GM19238 (cell line): ENCODE data around the gene TRAPPC5.

Experiments
- DNase-seq: peaks from one replicate; pipeline ENCODE4 v3.0.0; 2011; ENCODE audit warnings: low spot score; ENCODE audit not compliant: insufficient read length

The TRAPPC5 gene

DNA sequence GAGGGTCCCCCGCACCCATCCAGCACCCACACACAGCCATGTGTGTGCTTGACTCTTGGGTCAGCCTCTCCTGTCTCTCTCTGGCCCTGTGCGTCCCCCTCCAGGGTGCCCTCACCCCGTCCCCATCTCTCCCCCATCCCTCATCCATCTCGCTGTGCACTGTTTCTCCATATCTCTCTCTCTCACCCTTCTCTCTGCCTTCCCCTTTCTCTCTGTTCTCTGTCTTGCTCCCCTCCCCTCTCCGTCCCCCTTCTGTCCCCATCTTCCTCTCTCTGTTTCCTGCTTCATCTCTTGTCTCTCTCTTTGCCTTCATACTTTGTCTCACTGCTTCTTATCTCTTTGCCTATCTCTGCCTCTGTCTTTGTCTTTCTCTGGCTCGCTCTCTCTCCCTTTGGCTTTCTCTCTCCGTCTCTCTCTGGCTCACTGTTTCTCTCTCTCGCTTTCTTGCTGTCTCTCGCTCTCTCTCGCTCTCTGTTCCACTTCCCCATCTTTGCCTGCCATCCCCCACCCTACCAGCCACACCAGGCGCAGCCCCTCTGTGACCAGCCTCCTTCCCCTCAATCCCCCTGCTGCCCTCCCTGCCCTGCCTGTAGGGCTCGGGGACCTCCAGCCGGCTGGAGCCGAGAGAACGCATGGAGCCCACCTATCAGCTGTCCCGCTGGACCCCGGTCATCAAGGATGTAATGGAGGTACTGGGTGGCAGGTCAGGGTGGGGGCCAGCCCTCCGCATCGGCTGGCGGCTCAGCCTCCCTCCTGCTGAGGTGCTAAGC, 34.8 kb upstream of the TRAPPC5 start:
- DNase-seq, result no peak

DNA sequence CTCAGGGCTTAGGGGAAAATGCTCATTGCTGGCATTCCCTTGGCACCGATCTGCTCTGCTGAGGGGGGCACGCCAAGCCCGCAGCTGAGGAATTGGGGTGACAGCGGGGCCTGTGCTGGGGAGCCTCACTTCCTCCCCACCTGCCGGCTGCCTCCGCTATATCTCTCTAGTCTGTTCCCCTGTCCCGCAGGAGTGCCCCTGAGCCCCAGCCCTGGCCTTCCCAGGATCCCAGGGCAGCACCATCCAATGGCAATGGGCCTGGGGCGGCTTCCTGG, 34.3 kb upstream of the TRAPPC5 start:
- no peak for DNase-seq

DNA sequence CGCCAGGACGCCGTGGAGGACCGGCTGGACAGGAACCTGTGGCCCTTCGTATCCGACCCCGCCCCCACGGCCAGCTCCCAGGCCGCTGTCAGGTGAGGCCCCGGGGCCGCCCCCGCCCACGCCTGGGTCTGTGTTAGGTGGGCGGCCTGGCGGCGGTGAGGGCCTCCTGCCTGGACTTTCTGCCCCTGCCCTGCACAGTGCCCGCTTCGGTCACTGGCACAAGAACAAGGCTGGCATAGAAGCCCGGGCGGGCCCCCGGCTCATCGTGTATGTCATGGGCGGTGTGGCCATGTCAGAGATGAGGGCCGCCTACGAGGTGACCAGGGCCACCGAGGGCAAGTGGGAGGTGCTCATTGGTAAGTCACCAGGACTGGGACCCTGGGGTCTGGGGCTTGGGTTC, 33.5 kb upstream of the TRAPPC5 start:
- DNase-seq, result no peak

DNA sequence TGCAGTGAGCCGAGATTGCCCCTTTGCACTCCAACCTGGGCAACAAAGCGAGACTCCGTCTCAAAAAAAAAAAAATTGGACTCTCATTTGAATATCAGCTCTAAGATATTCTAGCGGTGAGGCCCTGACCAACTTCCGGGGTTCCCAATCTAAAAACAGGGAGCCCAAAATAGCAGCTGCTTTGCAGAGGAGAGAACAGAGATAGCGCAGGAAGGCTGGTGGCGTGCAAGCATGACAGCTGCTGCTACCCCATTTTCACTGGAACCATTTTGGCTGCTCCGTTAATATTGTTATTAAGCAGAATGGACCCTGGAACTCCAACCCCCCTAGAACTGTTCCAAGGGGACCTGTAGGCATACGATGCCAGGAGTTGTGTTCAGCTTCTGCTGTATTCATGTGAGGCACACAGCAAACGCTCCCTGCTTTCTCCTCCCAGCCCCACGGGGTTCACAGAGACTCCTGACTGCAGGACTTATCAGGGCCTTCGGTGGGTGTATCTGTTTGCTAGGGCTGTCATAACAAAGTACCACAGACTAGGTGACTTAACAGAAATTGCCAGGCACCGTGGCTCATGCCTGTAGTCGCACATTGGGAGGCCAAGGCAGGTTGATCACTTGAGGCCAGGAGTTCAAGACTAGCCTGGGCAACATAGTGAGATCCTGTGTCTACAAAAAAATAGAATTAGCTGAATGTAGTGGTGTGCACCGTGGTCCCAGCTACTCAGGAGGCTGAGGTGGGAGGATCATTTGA, 32.2 kb upstream of the TRAPPC5 start:
- no peak for DNase-seq

DNA sequence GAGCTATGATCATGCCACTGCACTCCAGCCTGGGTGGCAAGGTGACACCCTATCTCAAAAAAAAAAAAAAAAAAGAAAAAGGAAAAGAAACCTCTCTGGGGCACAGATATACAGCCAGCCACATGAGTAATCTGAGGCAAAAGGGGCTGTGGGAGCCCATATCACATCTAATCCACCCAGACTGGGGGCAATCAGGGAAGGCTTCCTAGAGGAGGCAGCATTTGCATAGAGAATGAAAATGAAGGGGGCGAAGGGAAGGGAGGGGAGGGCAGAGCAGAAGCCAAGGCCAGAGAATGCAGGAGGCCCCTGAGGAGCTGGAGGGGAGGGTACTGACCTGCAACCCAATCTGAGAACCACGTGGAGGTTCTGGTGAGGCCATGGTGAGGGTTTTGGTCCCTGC, 30.5 kb upstream of the TRAPPC5 start:
- DNase-seq, result no peak

DNA sequence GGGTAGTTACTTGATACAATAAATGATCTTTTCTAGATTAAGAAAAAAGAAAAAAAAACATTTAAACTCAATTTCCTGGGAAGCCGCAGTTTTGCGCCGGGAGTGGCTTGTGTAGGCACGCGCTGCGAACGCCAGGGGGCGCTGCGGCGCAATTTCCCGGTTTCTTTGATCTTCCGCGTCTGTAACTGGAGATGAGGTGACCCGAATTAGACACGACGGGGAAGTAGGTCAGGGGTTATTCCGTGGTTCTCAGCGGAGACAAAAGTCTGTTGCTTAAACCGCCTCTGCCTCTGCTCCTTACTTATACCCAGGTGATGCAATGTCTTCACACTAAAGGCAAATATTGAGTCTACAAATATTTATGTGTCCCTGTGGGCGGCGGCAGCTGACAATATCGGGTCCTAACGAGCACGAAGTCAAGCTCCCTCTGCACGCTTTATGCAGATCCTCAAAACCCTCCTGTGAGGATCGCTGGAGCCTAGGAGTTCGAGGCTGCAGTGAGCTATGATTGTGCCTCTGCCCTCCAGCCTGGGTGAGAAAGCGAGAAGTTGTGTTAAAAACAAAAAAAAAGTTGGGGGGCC, 28.5 kb upstream of the TRAPPC5 start:
- peak; percentile 85 for DNase-seq

DNA sequence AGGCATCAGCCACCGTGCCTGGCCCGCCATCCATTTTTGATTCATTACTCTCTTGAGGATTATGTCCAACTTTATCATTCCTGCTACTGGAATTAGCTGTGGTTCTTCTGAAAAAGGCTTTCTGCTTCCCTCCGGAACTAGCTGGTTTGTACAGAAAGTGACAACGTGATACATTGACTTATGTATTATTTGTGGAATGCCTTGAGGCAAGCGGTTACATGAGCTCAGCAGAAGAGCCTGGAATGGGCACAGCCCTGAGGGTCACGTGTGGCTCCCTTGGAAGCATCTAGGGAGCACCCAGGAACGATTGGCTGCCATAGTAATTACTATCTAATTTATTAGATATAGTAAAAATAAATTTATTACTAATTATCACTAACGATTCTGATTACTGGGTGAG, 26.2 kb upstream of the TRAPPC5 start:
- DNase-seq, result no peak

DNA sequence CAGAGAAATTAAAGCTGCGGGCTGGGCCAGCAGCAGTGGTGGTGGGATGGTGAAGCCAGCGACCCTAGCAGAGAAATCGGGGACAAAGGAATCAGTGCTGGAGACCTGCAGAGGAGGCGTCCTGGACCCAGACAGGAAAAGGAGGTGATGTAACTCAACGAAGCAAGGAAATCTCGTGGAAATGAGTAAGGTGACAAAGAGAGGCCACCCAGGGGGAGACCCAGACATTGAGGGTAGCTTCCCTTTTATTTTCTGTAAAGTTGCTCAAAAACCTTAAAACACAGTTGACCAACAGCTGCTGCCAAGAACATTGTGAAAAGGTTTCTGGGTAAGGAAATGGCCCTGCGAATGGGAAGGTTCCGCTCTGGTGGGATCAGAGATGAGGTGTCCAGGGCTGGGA, 25.1 kb upstream of the TRAPPC5 start:
- DNase-seq, result no peak

DNA sequence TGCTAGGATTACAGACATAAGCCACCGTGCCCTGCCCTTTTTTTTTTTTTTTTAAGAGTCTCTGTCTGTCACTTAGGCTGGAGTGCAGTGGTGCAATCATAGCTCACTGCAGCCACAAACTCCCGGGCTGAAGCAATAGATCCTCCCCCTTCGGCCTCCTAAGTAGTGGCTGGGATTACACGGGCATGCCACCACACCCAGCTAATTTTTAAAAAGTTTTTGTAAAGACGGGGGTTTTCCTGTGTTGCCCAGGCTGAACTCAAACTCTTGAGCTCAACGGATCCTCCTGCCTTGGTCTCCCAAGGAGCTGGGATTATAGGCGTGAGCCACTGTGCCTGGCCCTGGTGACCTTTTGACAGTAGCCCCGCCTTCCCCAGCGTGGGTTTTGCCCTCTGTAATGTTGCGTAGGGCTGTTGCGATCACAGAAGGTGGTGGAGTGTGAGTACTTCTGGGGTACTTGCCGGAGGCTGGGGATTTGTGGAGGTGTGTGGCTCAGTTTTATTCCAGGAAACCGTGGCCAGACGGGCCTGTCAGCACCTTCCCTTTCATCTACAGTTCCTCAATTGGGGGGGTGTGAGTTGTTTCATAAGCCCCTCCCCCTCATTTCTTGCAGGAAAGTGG, 23.4 kb upstream of the TRAPPC5 start:
- DNase-seq, result no peak

DNA sequence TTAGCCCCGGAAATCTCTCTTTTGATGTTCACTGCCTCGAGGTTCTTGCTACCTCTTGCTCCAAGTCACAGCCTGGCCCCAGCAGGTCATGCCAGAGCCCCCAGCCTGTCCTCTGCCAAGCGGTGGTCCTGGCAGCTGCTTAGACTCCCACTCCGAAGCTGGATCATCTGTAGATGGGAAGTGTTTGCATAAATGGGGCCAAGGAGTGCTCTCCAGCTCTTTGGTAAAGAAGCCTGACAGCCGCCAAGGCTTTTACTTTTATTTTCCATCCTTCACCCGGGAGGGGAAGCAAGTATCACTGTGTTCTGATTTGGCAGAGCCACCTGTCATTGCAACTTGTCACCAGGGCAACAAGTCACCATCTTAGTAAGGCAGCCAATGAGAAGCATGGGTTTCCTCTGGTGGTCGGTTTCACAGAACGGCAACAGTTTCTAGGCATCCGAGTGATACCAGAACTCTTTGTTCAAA, 22.4 kb upstream of the TRAPPC5 start:
- DNase-seq, result peak; percentile 95

DNA sequence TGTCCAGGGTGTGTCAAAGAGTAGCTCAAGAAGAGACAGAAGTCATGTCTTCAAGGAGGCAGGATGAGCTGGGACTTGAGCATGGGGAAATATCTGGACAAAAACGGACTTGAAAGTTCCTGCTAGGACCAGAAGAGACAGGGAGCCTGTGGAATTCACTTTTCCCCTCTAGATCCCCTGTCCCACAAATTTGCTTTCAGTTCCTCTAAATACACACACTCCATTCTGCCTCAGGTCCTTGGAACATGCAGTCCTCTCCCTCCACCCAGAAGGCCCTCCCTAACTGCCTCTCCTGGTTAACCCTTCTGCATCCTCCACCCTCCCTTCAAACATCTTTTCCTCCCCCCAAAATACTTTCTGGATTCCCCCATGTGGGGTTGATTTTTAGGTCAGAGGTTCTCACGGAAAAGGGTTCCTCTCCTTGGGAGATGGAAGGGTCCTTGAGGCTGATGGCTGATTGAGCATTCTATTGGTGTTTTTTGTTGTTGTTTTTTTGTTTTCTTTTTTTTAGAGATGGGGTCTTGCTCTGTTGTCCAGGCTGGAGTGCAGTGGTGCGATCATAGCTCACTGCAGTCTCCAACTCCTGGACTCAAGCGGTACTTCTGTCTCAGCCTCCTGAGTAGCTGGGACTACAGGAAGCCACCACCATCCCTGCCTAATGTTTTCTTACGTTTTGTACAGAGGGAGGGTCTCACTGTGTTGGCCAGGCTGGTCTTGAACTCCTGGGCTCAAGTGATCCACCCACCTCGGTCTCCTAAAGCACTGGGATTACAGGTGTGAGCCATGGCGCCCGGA, 18.7 kb upstream of the TRAPPC5 start:
- DNase-seq, result no peak

DNA sequence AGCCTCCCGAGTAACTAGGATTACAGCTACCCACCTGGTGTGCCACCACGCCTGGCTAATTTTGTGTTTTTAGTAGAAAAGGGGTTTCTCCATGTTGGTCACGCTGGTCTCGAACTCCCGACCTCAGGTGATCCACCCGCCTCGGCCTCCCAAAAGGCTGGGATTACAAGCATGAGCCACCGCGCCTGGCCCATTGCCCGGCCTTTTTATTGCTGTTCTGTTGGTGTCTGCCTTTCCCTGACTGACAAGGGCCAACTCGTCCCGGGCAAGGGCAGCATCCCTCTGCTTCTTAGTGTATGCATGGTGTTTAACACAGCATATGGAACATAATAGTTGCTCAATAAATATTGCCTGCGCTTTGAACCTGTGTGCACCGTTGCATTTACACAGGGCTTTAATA, 18.0 kb upstream of the TRAPPC5 start:
- DNase-seq, result no peak

DNA sequence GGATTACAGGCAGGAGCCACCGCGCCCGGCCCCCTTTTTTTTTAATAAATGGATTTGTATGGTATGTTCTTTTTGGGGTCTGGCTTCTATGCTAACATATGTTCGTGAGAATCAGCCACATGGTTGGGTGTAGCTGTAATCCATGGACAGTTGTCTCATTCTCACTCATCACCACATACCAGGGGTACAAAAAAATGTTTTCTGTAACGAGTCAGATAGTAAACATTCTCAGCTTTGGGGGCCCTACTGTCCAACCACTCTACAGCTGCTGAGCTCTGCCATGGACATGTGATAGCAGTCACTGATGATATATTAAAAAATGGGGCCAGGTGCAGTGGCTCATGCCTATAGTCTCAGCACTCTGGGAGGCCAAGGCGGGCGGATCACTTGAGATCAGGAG, 16.9 kb upstream of the TRAPPC5 start:
- DNase-seq, result no peak

DNA sequence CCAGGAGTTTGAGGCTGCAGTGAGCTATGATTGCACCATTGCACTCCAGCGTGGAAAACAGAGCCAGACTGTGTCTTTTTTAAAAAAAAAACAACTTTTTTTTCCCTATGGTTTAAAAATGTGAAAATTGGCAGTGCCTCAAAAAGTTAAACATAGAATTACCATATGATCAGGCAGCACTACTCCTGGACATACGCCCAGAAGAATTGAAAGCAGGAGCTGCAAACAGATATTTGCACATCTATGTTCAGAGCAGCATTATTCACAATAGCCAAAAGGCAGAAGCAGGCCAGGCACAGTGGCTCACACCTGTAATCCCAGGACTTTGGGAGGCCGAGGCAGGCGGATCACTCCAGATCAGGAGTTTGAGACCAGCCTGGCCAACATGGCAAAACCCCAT, 15.6 kb upstream of the TRAPPC5 start:
- no peak for DNase-seq

DNA sequence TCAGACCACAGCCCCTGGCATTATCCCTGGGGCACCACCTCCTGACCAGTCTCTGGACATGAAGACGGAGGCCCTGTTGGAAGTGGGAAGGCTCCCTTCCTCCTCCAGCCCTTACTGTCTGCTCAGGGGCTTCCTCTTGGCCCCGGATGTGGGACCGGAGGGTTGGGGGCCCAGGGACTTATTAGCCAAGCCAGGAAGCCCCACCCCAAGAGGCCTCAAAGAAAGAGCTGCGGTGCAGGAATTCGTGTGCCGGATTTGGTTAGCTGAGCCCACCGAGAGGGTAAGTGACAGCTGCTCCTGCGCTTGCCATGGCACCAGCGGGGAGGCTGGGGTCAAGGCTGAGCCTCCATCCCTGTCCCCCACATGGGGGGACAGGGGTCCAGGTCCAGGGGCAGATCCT, 11.8 kb upstream of the TRAPPC5 start, which contains the start of gene RETN:
Gene RETN, plus strand, starts transcription at position 208 of the 400 bp plus-strand sequence. CDS start 278 bp downstream, outside the sequence.
- DNase-seq, result no peak

DNA sequence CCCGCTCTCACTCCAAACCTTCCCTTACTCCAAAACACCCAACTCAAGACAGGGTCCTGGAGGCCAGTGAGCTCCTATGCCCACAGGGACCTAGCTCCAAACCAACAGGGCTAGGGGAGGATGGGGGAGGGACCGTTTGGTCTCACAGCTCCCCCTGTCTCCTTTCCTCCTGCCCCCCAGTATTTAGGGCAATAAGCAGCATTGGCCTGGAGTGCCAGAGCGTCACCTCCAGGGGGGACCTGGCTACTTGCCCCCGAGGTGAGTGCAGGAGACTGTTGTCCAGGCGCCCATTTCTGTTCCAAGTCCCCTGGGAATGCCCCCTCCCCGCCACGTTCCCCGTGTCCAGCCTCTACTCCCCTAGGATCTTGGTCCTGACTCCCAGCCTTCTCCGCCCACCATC, 11.0 kb upstream of the TRAPPC5 start:
- no peak for DNase-seq

DNA sequence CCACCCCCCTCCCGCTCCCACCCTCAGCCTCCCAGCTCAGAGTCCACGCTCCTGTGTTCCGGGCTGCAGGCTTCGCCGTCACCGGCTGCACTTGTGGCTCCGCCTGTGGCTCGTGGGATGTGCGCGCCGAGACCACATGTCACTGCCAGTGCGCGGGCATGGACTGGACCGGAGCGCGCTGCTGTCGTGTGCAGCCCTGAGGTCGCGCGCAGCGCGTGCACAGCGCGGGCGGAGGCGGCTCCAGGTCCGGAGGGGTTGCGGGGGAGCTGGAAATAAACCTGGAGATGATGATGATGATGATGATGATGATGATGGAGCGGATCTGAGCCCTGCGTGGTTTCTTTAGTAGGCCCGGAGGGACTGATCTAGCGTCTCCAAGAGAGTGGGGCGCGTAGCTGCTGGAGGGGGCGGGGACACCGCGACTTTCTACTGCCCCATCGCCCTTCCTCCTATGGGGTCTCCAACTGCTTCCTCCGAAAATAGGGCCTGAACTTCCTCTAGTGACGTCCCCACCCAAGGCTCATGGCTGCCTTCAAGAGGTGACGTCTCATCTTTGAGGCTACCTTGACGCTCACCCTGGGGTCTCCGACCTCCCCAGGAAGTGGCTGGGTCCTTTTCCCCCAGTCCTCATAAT, 10.4 kb upstream of the TRAPPC5 start:
- no peak for DNase-seq

DNA sequence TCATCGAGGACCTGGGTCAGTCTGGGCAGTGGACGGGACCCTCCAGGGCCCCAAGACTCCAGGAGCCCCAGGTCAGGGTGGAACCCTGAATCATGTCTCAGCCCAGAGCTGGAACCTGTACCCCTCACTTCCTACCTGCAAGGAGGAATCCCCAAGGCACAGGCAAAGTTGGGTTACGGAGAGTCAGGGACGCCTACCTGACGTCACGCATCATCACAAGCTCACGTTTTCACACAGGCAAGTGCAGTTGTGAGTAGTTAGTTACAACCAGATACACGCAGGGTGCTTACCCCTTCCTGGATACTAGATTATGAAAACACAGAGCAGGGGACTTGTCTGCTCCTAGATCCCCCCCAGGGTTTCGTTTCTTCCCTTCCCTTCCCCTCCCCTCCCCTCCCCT, 9.8 kb upstream of the TRAPPC5 start:
- DNase-seq, result no peak

DNA sequence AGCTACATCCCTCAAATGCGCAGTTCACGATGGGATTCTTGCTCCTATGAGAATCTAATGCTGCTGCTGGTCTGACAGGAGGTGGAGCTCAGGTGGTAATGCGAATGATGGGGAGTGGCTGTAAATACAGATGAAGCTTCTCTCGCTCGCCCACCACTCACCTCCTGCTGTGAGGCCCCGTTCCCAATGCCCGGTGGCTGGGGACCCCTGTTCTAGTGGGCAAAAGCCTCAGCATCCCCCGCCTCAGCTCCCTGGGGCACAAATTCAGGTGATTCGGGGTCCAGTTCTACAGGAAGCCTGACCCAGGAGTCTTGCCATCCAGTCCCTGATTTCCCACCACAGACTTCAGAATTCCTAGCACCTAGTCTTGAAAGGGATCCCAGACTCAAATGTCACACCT, 8.1 kb upstream of the TRAPPC5 start:
- no peak for DNase-seq

DNA sequence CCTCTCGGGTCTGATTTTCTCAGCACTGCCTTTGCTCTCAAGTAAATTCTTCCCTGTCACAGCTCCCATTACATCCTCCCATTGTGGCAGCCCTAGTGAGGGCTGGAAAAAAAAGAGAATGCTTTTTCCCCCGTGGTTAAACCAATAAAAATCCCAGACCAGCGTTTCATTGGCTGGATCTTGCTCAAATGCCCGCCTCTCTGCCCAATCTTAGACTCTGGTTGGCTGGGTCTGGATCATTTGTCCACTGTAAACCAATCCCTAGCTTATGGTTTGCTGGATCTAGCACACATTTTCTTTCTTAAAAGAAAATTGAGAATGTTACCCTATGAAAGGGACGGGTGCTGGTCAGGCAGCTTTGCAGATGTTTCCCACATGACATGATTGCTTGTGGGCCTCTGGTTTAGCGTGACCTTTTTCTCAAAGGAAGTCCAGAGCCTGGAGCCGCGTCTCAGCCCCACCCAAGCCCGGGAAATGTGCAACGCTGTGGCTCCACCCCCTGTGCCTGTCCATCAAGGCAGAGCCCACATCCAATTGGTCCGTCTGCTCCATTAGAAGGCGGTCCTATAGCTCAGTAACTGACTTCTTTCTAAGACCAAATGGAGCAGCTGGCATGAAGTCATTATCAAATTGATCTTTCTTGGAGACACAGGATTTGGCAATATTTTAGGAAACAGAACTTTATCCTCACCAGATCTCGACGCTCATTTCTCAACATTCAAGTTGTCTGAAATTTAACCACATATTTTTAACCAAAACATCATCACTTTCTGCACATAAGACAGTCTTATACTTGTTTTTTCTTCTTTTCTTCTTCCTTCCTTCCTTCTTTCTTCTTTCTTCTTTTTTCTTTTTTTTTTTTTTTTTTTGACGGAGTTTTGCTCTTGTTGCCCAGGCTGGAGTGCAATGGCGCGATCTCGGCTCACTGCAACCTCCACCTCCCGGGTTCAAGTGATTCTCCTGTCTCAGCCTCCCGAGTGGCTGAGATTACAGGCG, 6.3 kb upstream of the TRAPPC5 start:
- no peak for DNase-seq
